Prostate gland (tissue), 2 donors: ENCODE data around the gene SLC11A1. TPM values are rescaled to one million over a fixed set of nuclear protein-coding genes. Genes with fewer than 3 reads are reported as not detected.
A peak's percentile ranks its signal among the peaks of the same experiment; 100 is the strongest.

Experiments used
- DNase-seq: peaks from one replicate; pipeline ENCODE4 v3.0.0-alpha.2; 2019; ENCODE audit warnings: low spot score
- H3K27ac ChIP-seq, 2 donors: fragments of 200-600 bp; sonication (generic); 2 replicates each; pipeline ENCODE4 v1.5.1; 2017 to 2019
- H3K27me3 ChIP-seq: fragments of 200-600 bp; sonication (generic); replicated peaks from 2 replicates; pipeline ENCODE4 v1.5.1; 2019; ENCODE audit not compliant: insufficient read depth
- H3K36me3 ChIP-seq, 2 donors: fragments of 200-600 bp; sonication (generic); 1 replicate in 1 of 2; 2 replicates in 1 of 2; pipeline versions ENCODE4 v1.5.1 to v1.8.1; 2017 to 2019
- H3K4me1 ChIP-seq: fragments of 200-600 bp; sonication (generic); replicated peaks from 2 replicates; pipeline ENCODE4 v1.5.1; 2019
- H3K4me3 ChIP-seq, 2 donors: fragments of 200-600 bp; sonication (generic); 2 replicates each; pipeline ENCODE4 v1.5.1; 2017 to 2019
- H3K9me3 ChIP-seq: fragments of 200-600 bp; sonication (generic); 2 replicates; pipeline ENCODE4 v1.5.1; 2017
- POLR2A ChIP-seq: fragments of 450-650 bp; IDR thresholded peaks from one replicate; pipeline ENCODE4 v1.6.1; 2016; ENCODE audit warnings: antibody characterized with exemption, mild to moderate bottlenecking
- POLR2AphosphoS5 ChIP-seq: sonication (generic); formaldehyde crosslinking; IDR thresholded peaks from one replicate; pipeline ENCODE4 v1.6.1; 2017; ENCODE audit warnings: antibody characterized with exemption
- WGBS: methylation state at CpG from one replicate; pipeline ENCODE4 v1.1.5; 2018; 5-methylcytosine and 5-hydroxymethylcytosine counted together
- intact Hi-C: fragments of 100-400 bp; cut with DNase I; formaldehyde crosslinking; loops from one replicate; pipeline ENCODE4 v1.14.2; 2022
- total RNA-seq, 2 donors: library from RNA; depleted of rRNA; stranded (reverse); fragments of >200 nt; gene quantifications; one replicate each; pipeline ENCODE4 v1.1.0, GENCODE V29; 2016
- TF ChIP-seq, protein P1 (sequence below), 4 experiments: fragments of 200-600 bp in 2 of 4; fragments of 450-650 bp in 2 of 4; sonication (generic) in 2 of 4; IDR thresholded peaks; 1 replicate in 3 of 4; 2 replicates in 1 of 4; pipeline ENCODE4 v1.5.1; 2016 to 2019; ENCODE audit warnings: antibody characterized with exemption in 4 of 4, mild to moderate bottlenecking in 2 of 4, moderate library complexity in 2 of 4

Gene SLC11A1
- total RNA-seq, 2 donors from 2014 or later, result 10.8 to 11.4 TPM

GRCh38 chr2:218403810-218404209 is 21.7 kb downstream of the SLC11A1 start:
- intact Hi-C loops, result no loop called here
- peaks cover 25% of the 10 kb centered on the region for H3K4me1 ChIP-seq
- H3K4me3 ChIP-seq, result no peak overlapping the region
- 55% methylated on average over 7 of the region's 7 CpGs for WGBS
- H3K36me3 ChIP-seq, result peaks cover 7 to 24% of the 10 kb centered on the region in 2 donors
- no peaks in the 10 kb centered on the region for H3K9me3 ChIP-seq
- no peaks in the 10 kb centered on the region for H3K27me3 ChIP-seq
- peak overlapping the region in 1 of 2 donors; percentile 99 for H3K27ac ChIP-seq
- no peak for DNase-seq
- no peak for TF ChIP-seq POLR2A
- TF ChIP-seq POLR2AphosphoS5, result no peak
- TF ChIP-seq, protein P1, sequence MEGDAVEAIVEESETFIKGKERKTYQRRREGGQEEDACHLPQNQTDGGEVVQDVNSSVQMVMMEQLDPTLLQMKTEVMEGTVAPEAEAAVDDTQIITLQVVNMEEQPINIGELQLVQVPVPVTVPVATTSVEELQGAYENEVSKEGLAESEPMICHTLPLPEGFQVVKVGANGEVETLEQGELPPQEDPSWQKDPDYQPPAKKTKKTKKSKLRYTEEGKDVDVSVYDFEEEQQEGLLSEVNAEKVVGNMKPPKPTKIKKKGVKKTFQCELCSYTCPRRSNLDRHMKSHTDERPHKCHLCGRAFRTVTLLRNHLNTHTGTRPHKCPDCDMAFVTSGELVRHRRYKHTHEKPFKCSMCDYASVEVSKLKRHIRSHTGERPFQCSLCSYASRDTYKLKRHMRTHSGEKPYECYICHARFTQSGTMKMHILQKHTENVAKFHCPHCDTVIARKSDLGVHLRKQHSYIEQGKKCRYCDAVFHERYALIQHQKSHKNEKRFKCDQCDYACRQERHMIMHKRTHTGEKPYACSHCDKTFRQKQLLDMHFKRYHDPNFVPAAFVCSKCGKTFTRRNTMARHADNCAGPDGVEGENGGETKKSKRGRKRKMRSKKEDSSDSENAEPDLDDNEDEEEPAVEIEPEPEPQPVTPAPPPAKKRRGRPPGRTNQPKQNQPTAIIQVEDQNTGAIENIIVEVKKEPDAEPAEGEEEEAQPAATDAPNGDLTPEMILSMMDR (IDR thresholded peaks at IDR 0.05), result no peak

DNA sequence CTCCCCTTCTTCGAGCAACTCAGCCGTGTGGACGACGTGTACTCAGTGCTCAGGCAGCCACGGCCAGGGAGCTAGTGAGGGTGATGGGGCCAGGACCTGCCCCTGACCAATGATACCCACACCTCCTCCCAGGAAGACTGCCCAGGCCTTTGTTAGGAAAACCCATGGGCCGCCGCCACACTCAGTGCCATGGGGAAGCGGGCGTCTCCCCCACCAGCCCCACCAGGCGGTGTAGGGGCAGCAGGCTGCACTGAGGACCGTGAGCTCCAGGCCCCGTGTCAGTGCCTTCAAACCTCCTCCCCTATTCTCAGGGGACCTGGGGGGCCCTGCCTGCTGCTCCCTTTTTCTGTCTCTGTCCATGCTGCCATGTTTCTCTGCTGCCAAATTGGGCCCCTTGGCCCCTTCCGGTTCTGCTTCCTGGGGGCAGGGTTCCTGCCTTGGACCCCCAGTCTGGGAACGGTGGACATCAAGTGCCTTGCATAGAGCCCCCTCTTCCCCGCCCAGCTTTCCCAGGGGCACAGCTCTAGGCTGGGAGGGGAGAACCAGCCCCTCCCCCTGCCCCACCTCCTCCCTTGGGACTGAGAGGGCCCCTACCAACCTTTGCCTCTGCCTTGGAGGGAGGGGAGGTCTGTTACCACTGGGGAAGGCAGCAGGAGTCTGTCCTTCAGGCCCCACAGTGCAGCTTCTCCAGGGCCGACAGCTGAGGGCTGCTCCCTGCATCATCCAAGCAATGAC is 22.4 kb downstream of the SLC11A1 start:
- TF ChIP-seq, protein P1 (IDR thresholded peaks at IDR 0.05), result no peak
- TF ChIP-seq POLR2A (no peak), POLR2AphosphoS5 (no peak)
- 64% methylated on average over 11 of the region's 16 CpGs for WGBS
- intact Hi-C loops, result loop anchor here (5.0 kb wide), 1 partner anchor 48 kb away; no protein-coding TSS in a partner anchor
- Histone ChIP-seq H3K27me3 (no peaks in the 10 kb centered on the region), H3K36me3 (peaks cover 7 to 24% of the 10 kb centered on the region in 2 donors), H3K27ac (peak overlapping the region; percentile 86 to 99), H3K4me3 (no peak overlapping the region), H3K4me1 (peaks cover 25% of the 10 kb centered on the region), H3K9me3 (no peaks in the 10 kb centered on the region)
- DNase-seq, result no peak

- no peaks in the 10 kb centered on the region for H3K9me3 ChIP-seq
- TF ChIP-seq, protein P1 (IDR thresholded peaks at IDR 0.05), result no peak
- H3K4me3 ChIP-seq, result no peak overlapping the region
- WGBS, result 49% methylated on average over 8 of the region's 8 CpGs
- peaks cover 7 to 24% of the 10 kb centered on the region in 2 donors for H3K36me3 ChIP-seq
- H3K4me1 ChIP-seq, result peaks cover 25% of the 10 kb centered on the region
- DNase-seq, result no peak
- peak overlapping the region; percentile 86 to 99 for H3K27ac ChIP-seq
- no peaks in the 10 kb centered on the region for H3K27me3 ChIP-seq
- intact Hi-C loops, result loop anchor here (5.0 kb wide), 1 partner anchor 47 kb away; no protein-coding TSS in a partner anchor
Measured at GRCh38 chr2:218405086-218405745, 23.1 kb downstream of the SLC11A1 start.

DNA sequence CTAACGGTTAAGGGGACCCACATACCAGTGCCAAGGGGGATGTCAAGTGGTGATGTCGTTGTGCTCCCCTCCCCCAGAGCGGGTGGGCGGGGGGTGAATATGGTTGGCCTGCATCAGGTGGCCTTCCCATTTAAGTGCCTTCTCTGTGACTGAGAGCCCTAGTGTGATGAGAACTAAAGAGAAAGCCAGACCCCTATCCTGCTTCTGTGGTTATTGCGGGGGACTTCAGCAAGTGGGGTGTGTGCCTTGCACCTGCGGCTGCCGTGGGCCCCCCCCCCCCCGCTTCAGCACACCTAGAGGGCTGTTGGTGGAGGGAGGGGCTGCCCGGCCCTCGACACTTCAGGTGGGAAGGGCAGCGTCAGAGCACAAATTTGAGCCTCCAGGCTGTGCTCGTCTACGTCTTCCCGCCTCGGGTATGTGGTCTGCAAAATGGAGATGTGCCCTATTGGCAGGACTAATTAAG is 23.7 kb downstream of the SLC11A1 start:
- 8% methylated on average over 12 of the region's 15 CpGs for WGBS
- H3K36me3 ChIP-seq, result peaks cover 7 to 24% of the 10 kb centered on the region in 2 donors
- peak overlapping the region; percentile 86 to 99 for H3K27ac ChIP-seq
- H3K27me3 ChIP-seq, result no peaks in the 10 kb centered on the region
- H3K9me3 ChIP-seq, result no peaks in the 10 kb centered on the region
- DNase-seq, result no peak
- H3K4me3 ChIP-seq, result peak overlapping the region in 1 of 2 donors; percentile 18
- intact Hi-C loops, result loop anchor here (2.0 to 5.0 kb wide), 3 partner anchors 47 to 161 kb away; no protein-coding TSS in a partner anchor
- TF ChIP-seq, protein P1 (IDR thresholded peaks at IDR 0.05), result no peak
- no peak for TF ChIP-seq POLR2AphosphoS5
- TF ChIP-seq POLR2A, result peak; percentile 24
- peaks cover 25% of the 10 kb centered on the region for H3K4me1 ChIP-seq
